ENCODE measurements around the gene C6orf62.
"Not testable (repeated sequence)": the region's sequence is repeated elsewhere in the genome, so short reads cannot be mapped to it uniquely, and the experiment has no call there.

The C6orf62 gene

GRCh38 chr6:24696097-24696496 is 22.9 kb downstream of the C6orf62 start:
- DNase-seq, result no peak

DNA sequence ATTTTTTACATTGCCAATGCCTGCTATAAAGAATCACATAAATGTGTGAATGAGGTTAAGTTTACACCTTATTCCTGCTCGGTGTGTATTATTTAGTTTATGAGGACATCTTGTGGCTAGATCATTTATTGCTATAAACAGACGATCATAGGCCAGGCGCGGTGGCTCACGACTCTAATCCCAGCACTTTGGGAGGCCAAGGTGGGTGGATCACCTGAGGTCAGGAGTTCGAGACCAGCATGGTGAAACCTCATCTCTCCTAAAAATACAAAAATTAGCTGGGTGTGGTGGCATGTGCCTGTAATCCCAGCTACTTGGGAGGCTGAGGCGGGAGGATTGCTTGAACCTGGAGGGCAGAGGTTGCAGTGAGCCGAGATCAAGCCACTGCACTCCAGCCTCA is 23.3 kb downstream of the C6orf62 start:
- peak; percentile 68 for DNase-seq

GRCh38 chr6:24694198-24694597 is 24.8 kb downstream of the C6orf62 start:
- no peak for DNase-seq

DNA sequence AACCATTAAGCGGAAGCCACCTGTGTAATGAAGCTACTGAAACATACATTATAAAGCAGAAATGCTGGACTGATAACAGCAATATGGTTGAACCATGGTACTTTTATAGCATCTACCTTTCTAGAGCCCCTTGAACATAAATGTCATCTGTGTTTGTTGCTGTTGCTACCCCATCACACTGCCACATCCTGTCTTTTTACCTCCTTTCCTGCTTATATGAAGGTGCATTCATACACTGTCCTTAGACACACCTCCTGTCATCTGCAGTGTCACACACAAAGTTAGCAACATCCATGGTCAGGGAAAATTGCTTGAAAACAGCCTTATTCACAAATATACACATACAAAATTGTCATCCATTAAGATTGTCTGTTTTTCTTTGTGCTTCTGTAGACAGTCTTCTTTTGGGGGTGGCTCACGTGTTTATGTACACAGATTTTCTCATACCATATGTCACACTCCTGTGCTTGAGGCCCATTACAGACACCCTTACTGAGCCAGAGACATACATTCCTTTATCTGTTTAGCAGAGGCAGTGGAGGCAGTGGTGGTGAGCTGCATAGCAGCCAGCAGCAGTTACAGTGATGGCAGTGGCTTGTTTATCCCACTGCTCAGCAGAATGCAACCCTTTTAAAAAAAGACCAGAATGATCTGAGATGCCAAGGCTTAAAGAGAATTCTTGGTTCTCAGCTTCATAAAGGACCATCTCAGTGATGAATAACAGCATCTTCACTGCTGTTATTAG is 25.9 kb downstream of the C6orf62 start:
- DNase-seq, result peak; percentile 42

- DNase-seq, result no peak
Measured at GRCh38 chr6:24692415-24692814, 26.5 kb downstream of the C6orf62 start.

- no peak for DNase-seq
Measured at GRCh38 chr6:24692003-24692402, 27.0 kb downstream of the C6orf62 start.

DNA sequence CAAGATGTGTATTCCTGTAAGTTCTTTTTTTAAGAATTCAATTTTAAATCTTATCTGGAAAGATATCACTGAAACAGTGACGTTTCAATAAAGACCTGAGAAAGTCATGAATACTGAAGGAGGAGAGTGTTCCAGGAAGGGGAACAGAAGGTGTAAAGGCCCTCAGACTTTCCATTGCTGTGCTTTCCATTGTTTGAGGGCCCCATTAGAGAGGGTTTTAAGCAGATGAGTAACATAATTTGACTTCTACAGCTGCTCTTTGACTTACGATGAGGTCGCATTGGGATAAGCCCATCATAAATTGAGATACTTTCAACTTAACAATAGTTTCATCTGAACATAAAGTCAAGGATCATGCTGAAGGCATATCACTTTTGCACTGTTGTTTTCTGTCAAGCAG is 27.4 kb downstream of the C6orf62 start:
- no peak for DNase-seq

- no peak for DNase-seq
Measured at GRCh38 chr6:24690593-24690992, 28.4 kb downstream of the C6orf62 start.

DNA sequence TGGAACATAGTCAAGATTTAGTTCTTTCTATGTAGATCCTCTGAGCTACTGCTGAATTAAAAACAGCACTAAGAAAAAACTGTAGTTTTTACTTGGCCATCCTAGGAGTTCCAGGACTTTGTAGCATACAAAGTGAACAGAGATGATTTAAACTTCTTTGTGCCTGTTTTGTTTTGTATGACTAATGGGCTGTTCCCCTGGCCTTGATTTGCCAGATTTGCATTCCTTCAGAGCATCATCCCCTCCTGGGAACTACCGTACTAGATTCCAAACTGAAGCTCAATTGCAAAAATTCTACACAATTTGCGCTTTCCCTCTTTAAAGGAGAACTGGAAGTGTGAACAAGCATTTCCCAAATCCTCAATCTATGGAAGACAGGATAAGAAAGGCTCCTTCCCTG is 29.0 kb downstream of the C6orf62 start:
- DNase-seq, result no peak

DNA sequence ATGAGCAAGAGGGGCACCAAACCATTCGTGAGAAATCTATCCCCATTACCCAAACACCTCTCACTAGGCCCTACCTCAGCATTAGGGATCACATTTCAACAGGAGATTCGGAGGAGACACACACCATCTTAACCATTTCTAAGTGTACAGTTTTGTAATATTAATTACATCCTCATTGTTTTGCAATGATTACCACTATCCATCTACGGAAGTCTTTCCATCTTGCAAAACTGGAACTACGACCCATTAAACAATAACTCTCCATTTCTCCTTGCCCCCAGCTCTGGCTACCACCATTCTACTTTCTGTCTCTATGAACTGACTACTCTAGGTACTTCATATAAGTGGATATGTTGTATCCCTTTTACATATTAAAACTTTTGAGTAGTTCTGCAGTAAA is 32.0 kb downstream of the C6orf62 start:
- DNase-seq, result no peak

GRCh38 chr6:24686408-24686807 is 32.5 kb downstream of the C6orf62 start:
- DNase-seq, result no peak

DNA sequence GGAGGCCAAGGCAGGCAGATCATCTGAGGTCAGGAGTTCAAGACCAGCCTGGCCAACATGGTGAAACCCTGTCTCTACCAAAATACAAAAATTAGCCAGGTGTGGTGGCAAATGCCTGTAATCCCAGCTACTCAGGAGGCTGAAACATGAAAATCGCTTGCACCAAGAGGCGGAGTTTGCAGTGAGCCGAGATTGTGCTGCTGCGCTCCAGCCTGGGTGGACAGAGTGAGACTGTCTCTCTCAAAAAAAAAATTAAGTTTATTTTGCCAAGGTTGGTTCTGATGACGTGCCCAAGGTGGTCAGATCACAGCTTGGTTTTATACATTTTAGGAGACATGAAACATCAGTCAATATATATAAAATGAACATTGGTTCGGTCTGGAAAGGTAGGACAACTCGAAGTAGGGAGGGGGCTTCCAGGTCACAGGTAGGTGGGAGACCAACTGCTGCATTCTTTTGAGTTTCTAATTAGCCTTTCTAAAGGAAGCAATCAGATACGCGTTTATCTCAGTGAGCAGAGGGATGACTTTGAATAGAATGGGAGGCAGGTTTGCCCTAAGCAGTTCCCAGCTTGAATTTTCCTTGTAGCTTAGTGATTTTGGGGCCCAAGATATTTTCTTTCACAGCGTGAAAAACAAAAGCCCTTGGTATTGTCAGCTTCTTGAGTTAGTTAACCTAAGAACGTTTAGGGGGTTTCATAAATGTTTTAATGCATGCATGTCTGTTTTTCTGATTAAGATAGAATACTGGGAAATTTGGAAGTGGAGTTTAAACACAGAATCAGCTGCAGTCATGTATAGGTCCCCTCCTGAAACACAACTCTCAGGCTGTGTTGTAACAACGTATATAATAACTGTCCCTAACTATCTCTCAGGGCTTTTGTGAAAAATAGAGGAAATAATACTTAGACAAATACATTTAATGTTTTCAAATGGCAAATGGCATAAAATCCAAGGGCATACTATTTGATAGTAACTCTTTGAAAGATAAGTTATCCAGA is 35.4 kb downstream of the C6orf62 start:
- DNase-seq, result no peak

- DNase-seq, result no peak
Measured at GRCh38 chr6:24680582-24680981, 38.4 kb downstream of the C6orf62 start.

DNA sequence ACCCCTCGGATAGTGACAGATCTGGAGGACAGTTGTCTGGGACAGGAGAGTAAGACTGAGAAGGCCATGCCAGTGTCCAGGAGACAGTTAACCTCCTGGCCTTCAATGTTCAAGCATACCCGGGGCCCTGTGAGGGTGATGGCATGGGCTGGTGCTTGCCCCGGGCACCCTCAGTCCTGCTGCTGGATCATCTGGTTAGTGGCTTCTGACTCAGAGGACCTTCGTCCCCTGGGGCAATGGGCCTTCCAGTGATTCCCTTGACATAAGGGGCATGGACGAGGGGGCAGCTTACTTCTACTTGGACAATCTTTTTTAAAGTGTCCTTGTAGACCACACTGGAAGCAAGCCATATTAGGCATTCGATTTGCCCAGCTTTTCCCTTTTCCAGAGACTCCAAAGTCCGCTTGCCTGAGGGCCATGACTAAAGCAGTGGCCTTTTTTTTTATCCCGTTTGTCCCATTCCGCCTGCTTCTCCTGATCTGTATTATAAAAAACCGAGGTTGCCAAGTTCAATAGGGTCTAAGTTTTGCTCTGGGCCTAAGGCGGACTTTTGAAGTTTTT is 40.1 kb downstream of the C6orf62 start:
- DNase-seq, result not testable (repeated sequence)

GRCh38 chr6:24673625-24674024 is 45.3 kb downstream of the C6orf62 start:
- DNase-seq, result no peak

- no peak for DNase-seq
Measured at GRCh38 chr6:24672620-24673182, 46.3 kb downstream of the C6orf62 start.

- not testable (repeated sequence) for DNase-seq
Measured at GRCh38 chr6:24671077-24671476, 47.9 kb downstream of the C6orf62 start.

DNA sequence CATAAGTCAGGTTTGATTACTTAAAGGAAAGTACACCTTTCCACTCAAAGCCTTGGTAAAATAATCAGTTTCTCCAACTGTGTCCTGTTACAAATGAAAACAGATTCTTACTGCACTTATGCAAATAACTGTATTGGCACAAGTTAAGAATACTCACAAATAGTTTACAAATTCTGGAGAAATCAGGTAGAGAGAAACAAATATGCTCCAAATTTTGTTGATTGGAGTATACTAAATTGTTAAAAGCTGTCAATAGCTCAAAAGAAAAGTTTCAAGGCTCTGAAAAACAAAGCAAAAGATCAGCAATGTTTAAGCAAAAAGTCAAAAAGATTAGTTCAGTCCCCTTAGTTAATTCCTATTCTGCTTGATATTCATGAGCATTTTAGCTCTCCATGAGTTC is 48.5 kb downstream of the C6orf62 start:
- not testable (repeated sequence) for DNase-seq

DNA sequence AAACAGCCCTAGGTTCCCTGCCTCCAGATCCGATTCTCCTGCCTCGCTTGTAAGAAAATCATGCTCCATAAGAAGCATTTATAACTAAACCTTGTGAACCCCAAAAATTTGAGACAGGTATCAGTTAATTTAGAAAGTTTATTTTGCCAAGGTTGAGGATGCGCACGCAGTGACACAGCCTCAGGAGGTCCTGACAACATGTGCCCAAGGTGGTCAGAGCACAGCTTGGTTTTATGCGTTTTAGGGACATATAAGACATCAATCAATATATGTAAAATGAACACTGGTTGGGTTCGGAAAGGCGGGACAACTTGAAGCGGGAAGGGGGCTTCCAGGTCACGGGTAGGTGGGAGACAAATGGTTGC is 50.0 kb downstream of the C6orf62 start:
- DNase-seq, result no peak

GRCh38 chr6:24668066-24668996 is 50.6 kb downstream of the C6orf62 start:
- DNase-seq, result not testable (repeated sequence)

GRCh38 chr6:24667378-24667803 is 51.6 kb downstream of the C6orf62 start:
- DNase-seq, result peak; percentile 20
